GM18502 (cell line): ENCODE results near the gene SAMD11.

ENCODE experiments used
- ATAC-seq: cut with Tn5 transposase; IDR thresholded peaks from one replicate; pipeline ENCODE4 v1.9.1; 2021; ENCODE audit warnings: mild to moderate bottlenecking; ENCODE audit not compliant: unreplicated experiment, poor library complexity

Gene SAMD11

DNA sequence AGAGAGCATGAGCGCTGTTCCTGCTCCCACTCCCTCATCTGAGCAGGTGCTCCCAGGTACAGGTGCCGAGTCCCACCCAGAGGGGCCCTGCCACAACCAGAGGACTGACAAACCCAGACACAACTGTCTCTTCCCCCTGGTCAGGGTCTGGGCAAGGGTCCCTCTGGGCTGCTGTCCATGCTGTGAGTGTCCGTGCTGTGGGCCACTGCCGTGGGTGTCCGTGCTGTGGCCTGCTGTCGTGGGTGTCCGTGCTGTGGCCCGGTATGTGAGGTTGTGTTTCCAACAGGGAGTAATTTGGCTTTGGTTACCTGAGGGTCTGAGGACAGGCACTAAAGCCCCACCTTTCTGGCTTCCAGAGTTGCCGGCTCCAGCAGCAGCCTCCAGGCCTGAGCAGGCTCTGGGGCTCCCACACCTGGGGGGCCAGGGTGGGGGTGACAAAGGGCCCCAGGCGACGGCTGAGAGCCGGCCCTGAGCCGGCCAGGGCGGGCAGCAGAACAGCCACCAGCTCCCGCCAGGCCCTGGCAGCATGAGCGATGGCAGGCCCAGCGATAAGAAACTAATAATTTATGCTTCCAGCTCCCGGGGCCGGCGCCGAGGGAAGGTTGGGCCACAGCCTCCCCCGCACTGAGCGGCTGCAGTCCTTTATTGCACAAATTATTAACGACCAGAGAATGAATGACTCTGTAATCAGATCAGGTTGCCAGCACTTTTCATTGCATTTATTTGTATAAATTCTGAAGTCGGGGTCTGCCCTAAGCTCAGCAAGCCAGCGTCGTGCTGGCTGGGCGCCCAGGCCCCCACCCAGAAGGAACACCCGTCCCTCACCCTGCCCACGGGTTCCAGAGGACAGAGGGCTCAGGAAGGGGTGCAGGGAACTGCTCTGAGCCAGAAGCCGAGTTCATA, 7.3 kb upstream of the SAMD11 start:
- no peak for ATAC-seq

DNA sequence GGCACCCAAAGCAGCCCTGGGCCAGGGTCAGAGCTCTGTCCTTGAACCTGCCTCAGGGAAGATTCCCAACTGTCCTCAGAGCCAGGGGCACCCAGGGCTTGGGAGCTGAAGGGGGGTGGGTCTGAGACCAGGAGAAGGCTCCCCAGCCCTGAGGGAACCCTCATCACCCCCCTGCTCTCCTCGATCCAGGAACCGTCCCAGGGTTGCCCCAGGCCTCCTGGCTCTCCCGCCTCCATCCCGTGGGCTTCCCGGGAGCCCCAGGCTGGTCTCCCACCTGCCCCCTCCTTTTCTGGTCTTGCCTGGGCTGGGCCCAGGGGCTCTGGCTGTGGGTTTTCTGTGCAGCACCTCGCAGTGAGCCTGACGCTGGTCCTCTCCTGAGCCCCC, 6.7 kb upstream of the SAMD11 start:
- no peak for ATAC-seq

DNA sequence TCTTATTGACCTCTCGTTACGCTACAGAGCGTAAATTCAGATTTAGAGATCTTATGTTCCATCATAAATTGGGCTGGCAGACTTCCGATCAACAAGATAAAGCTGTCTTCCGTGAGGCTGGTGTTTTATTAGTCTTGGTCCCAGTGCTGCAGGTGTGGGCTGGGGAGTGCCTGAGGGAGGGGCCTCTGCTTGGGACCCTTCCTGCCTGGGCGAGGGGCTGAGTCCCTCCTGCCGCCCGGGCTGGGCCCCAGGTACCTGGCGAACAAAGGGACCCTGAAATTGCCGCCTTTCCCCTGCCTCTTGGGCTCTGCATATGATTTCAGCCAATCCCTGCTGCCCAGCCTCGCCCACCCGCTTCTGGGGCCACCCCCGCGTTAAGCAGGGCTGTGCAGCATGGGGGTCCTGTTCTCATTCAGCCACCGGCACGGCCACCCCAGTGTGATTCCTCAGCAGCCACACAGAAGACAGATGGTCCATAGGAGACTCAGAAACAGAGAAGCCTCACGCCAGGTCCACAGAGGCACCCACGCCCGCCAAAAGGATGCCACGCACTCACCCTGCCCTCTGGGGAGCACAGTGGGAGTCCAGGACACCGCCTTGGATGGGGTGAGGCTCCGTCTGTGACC, 6.1 kb upstream of the SAMD11 start:
- ATAC-seq = no peak

DNA sequence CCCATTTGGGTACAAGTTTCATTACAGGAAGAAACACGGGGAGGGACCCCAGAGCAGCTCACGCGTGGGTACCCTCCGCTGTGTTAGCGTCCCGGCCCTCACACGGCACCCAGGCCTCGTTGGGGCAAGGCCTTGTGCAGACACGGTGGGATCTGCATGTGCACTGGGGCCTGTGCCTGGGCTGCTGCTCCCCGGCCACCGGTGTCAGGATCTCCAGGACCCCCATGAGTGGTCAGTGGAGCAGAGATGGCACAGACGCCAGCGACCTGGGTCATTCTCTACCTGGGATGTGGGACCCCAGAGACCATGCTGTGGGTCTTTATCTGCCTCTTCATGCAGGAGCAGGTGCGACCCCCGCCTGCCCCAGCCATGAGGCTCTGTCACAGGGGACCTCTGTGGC, 5.4 kb upstream of the SAMD11 start:
- no peak for ATAC-seq

DNA sequence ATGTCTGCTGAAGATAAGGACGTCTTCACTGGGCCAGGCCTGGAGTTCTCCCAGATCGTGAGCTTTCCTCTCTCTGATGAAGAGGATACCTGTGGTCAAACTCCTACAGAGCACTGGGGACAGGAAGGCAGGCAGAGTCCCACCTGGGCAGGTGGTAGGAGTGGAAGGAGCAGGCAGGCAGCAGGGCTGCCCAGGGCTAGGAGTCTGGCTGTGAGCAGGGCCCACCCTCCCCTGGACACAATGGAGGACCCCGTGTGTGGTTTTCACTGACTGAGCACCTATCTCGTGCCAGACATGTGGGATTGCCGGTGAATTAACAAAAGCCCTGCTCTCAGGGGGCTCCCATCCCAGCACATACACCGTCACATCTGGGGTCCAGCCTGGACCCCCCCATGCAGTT, 4.9 kb upstream of the SAMD11 start:
- ATAC-seq = no peak

DNA sequence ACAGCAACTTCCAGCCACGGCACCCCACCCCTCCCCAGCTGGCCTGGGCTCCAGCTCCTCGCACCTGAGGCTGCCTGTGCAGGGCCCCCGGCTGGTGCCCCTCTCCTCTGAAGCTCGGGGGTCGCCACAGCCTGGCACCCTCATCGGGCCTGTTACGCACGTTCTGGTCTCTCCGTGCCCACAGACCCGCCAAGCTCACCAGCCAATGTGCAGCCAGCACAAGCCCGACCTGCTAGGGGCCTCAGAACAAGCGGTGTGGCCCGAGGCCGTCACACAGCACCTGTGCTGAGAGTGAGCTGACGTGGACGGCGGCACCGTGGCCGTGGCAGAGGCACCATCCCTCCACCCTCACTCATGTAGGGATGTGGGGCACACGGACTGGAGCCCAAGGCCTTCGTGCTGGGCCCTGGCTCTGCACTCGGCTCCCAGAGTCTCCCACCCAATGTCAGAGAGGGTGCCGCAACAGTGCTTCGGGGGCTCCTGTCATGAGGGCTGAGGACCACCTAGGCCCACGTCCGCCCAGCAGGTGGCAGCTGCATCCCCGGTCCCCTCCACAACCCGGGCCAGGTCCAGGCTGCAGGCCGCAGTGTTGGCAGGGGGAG, 4.4 kb upstream of the SAMD11 start:
- ATAC-seq = no peak

DNA sequence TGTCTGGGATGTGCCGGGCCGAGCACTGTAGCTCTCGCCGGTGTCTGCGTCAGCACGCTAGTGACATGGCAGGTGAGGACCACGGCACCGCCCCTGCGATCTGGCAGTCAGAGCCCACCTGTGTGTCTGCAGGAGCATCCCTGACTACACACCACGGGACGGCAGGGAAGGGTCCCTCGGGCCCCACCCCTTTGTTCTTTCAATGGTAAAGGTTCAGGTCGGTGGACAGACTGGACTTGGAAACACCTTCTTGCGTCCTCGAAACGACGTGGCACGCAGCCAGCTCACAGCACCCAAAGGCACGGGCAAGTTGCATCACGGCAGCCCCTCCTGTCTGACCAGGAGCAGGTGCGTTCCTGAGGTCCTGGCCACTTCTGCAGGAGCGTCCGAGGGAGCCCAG, 3.7 kb upstream of the SAMD11 start:
- no peak for ATAC-seq

DNA sequence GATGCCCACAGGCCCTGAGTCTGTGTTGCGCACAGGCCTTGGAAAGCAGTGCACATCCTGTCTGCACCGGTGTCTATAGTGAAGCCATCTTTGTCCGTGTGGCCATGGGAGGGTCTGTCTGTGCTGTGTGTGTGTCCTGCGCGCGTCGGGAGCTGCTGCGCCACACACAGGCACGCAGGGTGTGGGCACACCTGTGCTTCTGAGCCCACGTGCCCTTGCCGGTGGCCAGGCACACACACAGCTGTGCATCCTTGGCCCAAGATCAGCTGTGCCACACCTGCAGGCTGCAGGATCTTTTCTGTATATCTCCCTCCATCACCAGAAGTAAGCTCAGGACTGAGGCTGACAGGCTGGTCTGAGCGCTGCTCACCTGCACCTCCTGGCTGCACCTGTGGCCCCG, 3.2 kb upstream of the SAMD11 start:
- ATAC-seq = no peak

DNA sequence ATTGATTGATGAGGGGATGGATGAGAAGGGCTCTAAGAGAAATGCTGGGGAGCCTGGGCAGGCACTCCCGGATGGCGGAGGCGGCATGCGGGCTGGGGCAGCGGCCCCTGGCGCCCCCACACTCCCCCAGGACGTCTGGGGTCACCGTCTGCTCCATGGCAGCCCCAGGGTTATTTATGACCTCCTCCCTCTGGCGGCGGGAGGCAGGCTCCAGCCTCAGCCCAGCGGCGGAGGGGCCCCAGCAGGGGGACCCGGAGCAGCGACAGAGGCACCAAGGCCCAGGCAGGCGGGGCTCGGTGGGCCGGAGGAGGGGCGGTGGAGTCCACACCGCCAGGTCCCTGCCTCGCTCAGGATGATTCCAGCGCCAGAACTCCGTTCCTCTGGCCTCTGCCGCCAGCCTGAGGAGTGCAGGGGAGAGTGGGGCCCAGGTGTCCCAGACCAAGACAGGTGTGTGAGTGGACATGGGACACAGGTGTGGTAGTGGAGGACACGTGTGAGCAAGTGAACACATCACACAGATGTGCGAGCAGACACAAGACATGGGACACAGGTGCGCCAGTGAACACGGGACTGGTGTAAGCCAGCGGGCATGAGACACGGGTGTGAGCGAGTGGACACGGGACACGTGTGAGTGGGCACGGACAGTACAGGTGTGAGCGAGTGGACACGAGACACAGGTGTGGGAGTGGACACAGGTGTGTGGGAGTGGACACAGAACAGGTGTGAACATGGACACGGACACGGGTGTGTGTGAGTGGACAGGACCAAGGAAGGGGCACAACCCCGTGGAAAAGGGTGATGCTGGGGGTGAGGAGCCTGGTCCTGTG, 2.5 kb upstream of the SAMD11 start:
- no peak for ATAC-seq

DNA sequence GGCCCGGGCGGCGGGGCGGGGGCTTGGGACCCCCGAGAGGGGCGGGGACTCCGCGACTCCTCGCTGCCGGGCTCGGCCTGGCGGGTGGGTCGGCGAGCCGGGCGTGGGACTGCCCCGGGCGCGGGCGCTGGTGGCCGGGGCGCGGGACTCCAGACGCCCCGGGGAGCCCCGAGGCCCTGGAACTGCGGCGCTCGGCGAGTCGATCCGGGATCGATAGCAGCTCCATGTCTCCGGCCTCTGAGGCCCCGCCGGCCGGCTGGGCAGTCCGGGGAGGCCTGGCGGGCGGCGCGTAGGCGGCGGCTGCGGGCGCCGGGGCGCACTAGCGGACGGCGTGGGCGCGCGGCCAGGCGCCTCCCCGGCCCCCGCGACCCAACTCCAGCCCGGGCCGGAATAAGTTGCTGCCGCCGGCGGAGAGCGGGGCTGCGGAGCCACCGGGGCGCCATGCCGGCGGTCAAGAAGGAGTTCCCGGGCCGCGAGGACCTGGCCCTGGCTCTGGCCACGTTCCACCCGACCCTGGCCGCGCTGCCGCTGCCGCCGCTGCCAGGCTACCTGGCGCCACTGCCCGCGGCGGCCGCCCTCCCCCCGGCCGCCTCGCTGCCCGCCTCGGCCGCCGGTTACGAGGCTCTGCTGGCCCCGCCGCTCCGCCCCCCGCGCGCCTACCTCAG, 400 bp downstream of the SAMD11 start:
- ATAC-seq = no peak

DNA sequence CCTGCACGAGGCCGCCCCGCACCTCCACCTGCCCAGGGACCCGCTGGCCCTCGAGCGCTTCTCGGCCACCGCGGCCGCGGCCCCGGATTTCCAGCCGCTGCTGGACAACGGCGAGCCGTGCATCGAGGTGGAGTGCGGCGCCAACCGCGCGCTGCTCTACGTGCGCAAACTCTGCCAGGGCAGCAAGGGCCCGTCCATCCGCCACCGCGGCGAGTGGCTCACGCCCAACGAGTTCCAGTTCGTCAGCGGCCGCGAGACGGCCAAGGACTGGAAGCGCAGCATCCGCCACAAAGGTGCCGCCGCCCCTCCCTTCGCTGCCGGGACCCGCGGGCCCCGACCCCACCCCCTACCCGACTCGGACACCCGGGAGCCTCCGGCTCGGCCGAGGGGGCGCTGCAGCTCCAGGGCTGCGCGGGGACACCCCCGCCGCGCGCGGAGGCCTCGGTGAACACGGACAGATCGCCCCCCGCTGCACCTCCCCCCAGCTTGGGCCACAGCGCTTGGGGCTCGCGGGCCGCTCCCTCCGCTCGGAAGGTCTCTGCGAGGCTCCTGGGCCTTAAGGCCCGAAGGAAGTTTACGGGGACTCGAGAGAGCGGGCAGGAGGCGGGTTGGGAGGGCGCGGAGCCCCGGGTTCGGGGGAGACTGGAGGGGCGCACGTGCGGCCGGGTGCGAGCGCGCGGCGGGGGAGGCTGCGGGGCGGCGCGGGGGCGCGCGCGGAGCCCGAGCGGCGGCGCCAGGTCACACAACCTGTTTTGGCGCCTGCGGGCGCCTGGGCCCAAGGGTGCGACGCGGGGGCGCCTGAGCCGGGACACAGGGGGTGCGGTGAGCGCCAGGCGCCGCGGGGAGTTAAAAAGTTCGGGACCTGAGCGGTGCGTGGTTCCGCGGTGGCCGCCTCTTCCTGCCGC, 1.2 kb downstream of the SAMD11 start:
- ATAC-seq = no peak

DNA sequence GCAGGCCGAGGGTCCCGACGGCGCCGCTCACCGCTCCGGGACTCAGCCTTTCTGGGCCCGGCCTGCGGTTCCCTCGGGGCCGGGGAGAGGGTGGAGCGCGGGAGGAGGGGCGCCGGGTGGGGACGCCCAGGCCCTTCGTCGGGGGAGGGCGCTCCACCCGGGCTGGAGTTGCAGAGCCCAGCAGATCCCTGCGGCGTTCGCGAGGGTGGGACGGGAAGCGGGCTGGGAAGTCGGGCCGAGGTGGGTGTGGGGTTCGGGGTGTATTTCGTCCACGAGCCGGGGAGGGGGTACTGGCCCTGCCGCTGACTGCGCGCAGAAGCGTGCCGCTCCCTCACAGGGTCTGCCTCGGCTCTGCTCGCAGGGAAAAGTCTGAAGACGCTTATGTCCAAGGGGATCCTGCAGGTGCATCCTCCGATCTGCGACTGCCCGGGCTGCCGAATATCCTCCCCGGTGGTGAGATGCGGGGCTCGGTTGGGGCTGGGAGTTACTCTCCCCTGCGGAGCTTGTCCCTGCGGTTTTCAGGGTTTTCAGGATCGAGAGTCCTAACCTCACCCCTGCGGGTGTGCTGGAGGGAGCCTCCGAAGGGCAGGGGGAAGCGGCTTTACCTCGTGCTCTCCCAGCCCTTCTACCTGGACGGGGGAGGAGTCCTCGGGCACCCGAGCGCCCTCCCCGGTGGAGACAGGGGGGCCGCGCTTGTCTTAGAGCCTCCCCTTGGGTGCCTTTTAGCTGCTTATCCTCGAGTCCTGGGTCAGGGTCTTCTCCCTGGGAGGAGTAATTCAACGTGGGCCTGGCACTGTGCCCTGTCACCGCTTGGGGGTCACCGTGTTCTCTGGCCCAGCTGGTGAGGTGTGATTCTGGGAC, 2.1 kb downstream of the SAMD11 start:
- ATAC-seq = no peak

DNA sequence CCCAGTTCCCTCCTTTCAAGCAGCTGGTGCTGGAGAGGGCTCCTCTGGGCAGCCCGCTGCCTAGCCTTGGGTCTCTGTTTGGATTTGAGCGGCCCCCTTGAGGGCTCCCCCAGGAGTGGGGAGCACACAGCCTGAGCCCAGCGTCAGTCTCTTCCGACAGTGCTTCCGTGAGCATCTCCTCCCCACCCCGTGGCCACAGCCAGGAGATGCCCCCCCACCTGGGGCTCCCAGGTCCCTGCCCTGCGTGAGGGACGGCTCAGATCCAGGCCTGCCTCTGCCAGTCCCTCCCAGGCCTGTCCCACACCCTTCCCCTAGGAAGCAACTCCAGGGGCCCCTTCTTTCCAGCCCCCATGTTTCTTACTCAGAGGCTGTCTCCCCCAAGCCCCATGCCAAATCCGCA, 3.5 kb downstream of the SAMD11 start:
- ATAC-seq = no peak

DNA sequence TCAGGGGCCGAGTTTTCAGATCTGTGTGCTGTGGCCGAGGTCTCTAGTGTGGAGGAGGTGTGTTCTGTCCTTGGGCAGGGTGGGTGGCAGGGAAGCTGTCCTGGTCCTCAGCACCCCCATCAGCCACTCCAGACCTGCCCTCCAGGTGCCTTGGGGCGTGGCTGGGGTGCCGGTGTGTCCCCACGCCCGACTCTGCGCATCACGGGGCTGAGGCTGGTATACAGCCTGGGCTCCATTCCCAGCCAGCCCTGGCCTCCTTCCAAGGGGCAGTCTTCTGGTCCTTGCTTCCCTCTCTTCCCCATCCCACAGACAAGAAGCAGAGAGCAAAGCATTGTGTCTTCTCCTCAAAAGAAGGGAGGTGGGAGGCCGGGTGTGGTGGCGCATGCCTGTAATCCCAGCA, 4.0 kb downstream of the SAMD11 start:
- ATAC-seq = no peak

DNA sequence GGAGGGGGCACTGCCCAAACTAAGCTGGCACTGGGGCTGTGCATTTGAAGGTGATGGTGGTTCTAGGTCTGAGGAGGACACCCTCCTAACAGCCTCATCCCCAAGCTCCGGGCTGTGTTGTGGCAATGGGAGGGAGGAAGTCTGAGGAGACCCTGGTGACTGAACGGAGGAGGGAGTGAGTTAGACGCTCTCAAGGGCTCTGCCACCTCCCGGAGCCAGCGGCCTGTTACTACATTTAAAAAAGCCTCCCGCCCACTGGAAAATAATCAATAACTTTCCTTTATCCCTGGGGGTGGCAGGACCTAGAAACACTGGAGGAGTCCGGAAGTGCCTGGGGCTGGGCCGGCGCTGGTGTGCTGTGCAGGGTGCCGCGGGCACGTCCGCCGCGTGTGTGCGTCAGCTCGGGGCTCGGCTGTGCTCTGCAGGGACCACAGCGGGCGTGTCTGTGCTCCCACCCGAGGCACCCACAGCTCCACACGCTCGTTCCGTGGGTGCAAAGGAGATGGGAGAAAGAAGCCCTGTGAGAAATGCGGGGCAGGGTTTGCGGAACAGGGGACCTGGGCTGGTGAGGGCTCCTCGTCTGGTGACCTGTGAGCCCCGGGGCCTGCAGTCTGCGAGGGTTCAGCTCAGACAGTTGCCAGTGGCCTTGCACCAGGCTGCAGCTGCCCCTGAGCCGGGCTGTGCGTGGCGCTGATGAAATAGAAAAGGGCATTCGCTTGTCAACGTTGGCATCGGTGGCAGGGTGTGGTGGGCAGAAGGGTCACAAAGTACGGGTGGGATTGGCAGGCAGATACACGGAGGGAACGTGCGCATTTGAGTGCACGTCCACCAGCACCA, 5.3 kb downstream of the SAMD11 start:
- no peak for ATAC-seq

DNA sequence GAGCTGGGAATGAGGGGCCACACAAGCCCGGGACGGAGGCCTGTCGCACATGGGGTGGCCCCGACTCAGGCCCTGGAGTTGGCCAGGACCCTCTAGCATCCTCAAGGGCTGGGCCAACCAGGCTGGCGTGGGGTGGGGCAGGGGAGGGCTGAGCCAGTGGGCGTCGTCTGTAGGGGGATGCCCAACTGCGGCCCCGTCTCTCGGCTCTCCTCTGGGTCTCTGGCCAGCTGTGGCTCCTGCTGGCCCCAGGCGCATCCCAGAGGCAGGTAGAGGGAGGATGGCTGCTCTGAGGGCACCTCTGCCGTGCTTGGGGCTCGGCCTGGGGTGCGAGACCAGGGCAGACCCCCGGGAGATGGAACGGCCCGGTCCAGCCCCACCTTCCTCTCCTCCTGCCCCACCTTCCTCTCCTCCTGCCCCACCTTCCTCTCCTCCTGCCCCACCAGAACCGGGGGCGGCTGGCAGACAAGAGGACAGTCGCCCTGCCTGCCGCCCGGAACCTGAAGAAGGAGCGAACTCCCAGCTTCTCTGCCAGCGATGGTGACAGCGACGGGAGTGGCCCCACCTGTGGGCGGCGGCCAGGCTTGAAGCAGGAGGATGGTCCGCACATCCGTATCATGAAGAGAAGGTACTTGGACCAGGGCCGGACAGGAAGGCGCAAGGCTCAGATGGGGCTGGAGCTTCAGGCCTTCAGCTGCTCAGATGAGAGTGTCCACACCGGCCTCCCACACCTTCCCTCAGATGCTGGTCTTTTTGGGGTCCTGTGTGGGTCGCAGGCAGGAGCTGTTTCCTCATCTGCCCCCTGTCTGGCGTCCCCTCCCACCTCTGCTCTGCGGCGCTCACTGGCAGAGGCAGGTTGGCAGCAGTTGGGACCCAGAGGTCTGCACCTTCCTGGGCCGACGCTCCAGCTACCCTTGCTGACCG, 6.2 kb downstream of the SAMD11 start:
- no peak for ATAC-seq
